HEK293 (cell line): ENCODE measurements around the gene CHST9.

ENCODE experiments used
- SALL2 ChIP-seq: fragments of 450-650 bp; formaldehyde crosslinking; IDR thresholded peaks from 2 replicates; pipeline ENCODE4 v1.5.0; 2017; ENCODE audit warnings: missing biosample characterization, mild to moderate bottlenecking, missing genetic modification characterization, borderline replicate concordance
- SETDB1 ChIP-seq: IDR thresholded peaks from one replicate; pipeline ENCODE4 v1.6.1; 2017; ENCODE audit warnings: mild to moderate bottlenecking, low read length, moderate library complexity, mixed read lengths; ENCODE audit not compliant: insufficient read length
- ZNF24 ChIP-seq: fragments of 450-650 bp; formaldehyde crosslinking; IDR thresholded peaks from 2 replicates; pipeline ENCODE4 v1.5.1; 2016; ENCODE audit warnings: missing biosample characterization, missing genetic modification characterization
- ZNF274 ChIP-seq, 2 experiments: fragments of 200-500 bp in 1 of 2; fragments of 450-650 bp in 1 of 2; sonication (Bioruptor generic) in 1 of 2; formaldehyde crosslinking in 1 of 2; IDR thresholded peaks; 2 replicates each; pipeline versions ENCODE4 v1.5.1 to v1.6.1; 2014 to 2016; ENCODE audit warnings: borderline replicate concordance in 1 of 2, inconsistent platforms in 1 of 2, low read length in 1 of 2, missing biosample characterization in 1 of 2, missing genetic modification characterization in 1 of 2
- ZNF394 ChIP-seq: fragments of 450-650 bp; formaldehyde crosslinking; IDR thresholded peaks from 2 replicates; pipeline ENCODE4 v1.5.1; 2016; ENCODE audit warnings: missing biosample characterization, missing genetic modification characterization, mild to moderate bottlenecking, moderate library complexity, borderline replicate concordance
- ZNF423 ChIP-seq: fragments of 450-650 bp; formaldehyde crosslinking; IDR thresholded peaks from 2 replicates; pipeline ENCODE4 v1.5.1; 2016; ENCODE audit warnings: missing biosample characterization, missing genetic modification characterization
- ZNF791 ChIP-seq: fragments of 450-650 bp; formaldehyde crosslinking; IDR thresholded peaks from 2 replicates; pipeline ENCODE4 v1.5.1; 2016; ENCODE audit warnings: missing biosample characterization, missing genetic modification characterization
- TF ChIP-seq, protein P1 (sequence below): fragments of 450-650 bp; formaldehyde crosslinking; IDR thresholded peaks from 2 replicates; pipeline ENCODE4 v1.5.1; 2016; ENCODE audit warnings: missing biosample characterization, missing genetic modification characterization

DNA sequence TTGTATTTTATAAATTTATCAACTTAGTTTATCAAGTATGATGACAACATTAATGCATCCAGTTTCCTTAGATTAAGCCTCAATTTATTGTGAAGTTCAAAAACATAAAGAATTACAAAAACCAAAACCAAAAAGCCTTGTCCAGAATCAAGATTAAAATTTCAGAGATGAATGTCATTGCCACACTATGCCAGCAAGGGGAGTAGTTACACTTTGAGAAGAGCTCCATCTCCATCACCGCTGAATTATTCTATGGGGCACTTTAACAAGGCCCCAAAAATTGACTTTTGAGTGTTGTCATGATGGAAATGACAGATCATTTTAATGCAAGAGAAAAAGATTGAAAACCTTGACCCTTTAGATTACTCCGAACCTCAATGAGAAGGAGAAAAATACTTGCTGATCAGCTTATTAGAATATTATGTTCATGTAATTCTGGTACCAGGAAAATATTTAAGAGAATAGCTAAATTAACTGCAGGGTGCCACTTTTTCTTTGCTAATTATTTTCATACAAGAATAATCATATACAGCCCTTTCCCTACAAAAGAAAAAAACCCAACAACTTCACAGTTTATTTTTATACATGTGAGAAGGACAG is 167.1 kb downstream of the CHST9 start:
- TF ChIP-seq SETDB1 = no peak
- no peak for TF ChIP-seq ZNF274 (IDR thresholded peaks at IDR 0.05; ENCODE audit: low read length)
- no peak for TF ChIP-seq ZNF274 (tag by site-specific recombination; IDR thresholded peaks at IDR 0.05; ENCODE audit: borderline replicate concordance)
- TF ChIP-seq, protein P1, sequence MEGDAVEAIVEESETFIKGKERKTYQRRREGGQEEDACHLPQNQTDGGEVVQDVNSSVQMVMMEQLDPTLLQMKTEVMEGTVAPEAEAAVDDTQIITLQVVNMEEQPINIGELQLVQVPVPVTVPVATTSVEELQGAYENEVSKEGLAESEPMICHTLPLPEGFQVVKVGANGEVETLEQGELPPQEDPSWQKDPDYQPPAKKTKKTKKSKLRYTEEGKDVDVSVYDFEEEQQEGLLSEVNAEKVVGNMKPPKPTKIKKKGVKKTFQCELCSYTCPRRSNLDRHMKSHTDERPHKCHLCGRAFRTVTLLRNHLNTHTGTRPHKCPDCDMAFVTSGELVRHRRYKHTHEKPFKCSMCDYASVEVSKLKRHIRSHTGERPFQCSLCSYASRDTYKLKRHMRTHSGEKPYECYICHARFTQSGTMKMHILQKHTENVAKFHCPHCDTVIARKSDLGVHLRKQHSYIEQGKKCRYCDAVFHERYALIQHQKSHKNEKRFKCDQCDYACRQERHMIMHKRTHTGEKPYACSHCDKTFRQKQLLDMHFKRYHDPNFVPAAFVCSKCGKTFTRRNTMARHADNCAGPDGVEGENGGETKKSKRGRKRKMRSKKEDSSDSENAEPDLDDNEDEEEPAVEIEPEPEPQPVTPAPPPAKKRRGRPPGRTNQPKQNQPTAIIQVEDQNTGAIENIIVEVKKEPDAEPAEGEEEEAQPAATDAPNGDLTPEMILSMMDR (tag by site-specific recombination) = peak; percentile 42; the same call in 1 of the 2 replicates
- TF ChIP-seq ZNF791 (tag by site-specific recombination) = no peak
- TF ChIP-seq ZNF394 (tag by site-specific recombination) = no peak
- no peak for TF ChIP-seq ZNF423 (tag by site-specific recombination)
- no peak for TF ChIP-seq SALL2 (tag by site-specific recombination)
- no peak for TF ChIP-seq ZNF24 (tag by site-specific recombination)
